ENCODE data around the gene MUCL3. TPM values are rescaled to one million over a fixed set of nuclear protein-coding genes. Genes with fewer than 3 reads are reported as not detected.
A peak's percentile ranks its signal among the peaks of the same experiment; 100 is the strongest.
"Not testable (repeated sequence)": the region's sequence is repeated elsewhere in the genome, so short reads cannot be mapped to it uniquely, and the experiment has no call there.

Gene MUCL3, protein sequence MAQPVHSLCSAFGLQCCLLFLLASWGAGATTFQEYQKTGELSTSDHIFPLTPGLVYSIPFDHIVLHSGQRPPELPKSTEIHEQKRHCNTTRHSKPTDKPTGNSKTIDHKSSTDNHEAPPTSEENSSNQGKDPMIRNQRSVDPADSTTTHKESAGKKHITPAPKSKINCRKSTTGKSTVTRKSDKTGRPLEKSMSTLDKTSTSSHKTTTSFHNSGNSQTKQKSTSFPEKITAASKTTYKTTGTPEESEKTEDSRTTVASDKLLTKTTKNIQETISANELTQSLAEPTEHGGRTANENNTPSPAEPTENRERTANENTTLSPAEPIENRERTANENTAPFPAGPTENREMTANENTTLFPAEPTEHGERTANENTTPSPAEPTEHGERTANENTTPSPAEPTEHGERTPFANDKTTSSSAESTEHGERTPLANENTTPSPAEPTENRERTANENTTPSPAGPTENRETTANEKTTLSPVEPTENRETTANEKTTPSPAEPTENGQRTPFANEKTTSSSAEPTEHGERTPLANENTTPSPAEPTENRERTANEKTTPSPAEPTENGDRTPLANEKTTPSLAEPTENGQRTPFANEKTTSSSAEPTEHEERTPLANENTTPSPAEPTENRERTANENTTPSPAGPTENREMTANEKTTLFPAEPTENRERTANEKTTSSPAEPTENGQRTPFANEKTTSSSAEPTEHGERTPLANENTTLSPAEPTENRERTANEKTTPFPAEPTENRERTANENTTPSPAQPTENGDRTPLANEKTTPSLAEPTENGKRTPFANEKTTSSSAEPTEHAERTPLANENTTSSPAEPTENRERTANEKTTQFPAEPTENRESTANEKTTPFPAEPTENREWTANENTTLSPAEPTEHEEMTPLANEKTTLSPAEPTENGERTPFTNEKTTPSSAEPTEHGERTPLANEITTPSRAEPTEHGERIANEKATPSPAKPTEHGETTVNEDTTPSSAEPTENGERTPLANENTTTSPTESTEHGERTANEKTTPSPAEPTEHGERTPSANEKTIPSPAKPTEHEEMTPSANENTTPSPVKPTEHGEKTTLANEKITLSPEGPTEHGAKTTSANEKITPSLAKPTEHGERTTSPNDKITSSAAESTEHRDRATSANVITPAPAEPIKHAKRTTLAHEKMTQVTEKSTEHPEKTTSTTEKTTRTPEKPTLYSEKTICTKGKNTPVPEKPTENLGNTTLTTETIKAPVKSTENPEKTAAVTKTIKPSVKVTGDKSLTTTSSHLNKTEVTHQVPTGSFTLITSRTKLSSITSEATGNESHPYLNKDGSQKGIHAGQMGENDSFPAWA (N-terminal part only)
- total RNA-seq (2014; rRNA removed; shearing (Covaris generic)), result not detected in 2 replicates

- DNase-seq (ENCODE audit: low read depth), result no peak
Observed at GRCh38 chr6:30940361-30940986, at the start of gene MUCL3. Gene MUCL3 (plus strand): TSS chr6:30940973. CDS start chr6:30941000, 27 bp downstream.

DNA sequence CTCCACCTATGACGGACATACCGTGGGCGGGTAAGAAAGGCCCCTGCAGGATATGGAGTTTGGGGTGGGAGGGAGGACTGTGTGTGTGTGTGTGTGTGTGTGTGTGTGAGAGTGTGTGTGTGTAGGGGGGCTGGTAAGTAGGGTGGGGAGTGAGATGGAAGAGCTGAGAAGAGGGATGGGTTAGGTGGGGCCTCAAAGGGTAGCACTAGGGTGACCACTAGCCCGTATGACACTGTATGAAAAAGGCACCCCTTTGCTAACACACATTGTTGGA is 49.4 kb upstream of the MUCL3 start:
- DNase-seq (ENCODE audit: low read depth), result no peak

DNA sequence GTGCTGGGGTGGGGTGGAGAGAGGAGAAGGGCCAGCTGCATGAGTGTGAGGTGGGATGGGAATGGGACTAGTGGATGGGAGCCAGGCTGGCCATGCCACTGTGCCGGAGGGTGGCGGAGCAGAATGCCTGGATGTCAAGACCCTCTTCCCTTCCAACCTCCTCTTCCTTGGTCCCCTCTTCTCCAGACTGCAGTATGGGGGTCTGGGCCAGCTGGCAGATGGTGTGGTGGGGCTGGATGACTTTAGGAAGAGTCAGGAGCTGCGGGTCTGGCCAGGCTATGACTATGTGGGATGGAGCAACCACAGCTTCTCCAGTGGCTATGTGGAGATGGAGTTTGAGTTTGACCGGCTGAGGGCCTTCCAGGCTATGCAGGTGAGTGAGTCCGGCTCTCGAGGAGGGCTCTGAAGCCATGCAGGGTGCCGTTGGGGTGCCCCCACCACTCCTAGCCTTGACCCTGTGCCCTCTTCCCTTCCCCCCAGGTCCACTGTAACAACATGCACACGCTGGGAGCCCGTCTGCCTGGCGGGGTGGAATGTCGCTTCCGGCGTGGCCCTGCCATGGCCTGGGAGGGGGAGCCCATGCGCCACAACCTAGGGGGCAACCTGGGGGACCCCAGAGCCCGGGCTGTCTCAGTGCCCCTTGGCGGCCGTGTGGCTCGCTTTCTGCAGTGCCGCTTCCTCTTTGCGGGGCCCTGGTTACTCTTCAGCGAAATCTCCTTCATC is 48.8 kb upstream of the MUCL3 start:
- DNase-seq (ENCODE audit: low read depth), result no peak

DNA sequence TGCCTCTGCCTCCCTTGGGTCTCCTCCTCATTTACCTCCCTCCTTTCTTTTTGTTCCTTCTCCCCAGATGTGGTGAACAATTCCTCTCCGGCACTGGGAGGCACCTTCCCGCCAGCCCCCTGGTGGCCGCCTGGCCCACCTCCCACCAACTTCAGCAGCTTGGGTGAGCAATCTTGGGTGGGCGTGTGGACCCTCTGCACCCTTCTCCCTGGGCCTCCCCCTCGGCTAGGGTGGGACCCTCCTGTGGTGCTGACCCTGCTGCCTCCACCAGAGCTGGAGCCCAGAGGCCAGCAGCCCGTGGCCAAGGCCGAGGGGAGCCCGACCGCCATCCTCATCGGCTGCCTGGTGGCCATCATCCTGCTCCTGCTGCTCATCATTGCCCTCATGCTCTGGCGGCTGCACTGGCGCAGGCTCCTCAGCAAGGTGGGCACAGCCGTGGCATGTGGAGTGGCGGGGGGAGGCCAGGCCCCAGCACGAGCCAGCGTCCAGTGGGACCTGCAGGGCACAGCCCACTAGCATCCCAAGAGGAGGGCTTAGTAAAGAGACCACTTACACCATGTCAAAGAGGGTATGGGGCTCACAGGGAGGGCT is 47.7 kb upstream of the MUCL3 start:
- DNase-seq (ENCODE audit: low read depth), result no peak

- DNase-seq (ENCODE audit: low read depth), result no peak
Observed at GRCh38 chr6:30893666-30894065, 47.1 kb upstream of the MUCL3 start.

GRCh38 chr6:30894381-30894780 is 46.4 kb upstream of the MUCL3 start:
- no peak for DNase-seq (ENCODE audit: low read depth)

DNA sequence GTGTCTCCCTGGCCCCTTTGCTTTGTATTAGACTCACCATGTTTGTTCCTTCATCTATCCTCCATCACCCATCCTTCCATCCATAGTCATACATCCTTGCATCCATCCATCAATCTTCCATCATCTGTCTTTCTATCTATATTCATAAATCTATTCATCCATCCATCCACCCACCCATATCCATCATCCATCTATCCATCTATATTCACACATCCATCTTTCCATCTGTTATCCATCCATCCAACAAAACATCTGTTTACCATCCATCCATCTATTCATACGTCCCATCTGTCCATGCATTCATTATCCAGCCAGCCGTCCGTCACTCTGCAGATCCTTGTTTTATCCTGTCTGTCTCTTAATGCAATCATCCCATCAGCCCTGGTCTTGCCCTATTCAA is 45.8 kb upstream of the MUCL3 start:
- DNase-seq (ENCODE audit: low read depth), result no peak

- no peak for DNase-seq (ENCODE audit: low read depth)
Observed at GRCh38 chr6:30895343-30895742, 45.4 kb upstream of the MUCL3 start.

DNA sequence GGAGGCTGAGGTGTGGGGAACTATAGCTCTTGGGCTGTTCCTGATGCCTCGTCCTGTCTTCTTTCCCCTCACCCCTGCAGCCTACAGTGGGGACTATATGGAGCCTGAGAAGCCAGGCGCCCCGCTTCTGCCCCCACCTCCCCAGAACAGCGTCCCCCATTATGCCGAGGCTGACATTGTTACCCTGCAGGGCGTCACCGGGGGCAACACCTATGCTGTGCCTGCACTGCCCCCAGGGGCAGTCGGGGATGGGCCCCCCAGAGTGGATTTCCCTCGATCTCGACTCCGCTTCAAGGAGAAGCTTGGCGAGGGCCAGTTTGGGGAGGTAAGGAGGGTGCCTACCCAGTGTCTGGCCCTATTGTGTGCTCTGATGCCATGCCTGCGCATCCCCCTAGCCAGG is 44.2 kb upstream of the MUCL3 start:
- DNase-seq (ENCODE audit: low read depth), result no peak

DNA sequence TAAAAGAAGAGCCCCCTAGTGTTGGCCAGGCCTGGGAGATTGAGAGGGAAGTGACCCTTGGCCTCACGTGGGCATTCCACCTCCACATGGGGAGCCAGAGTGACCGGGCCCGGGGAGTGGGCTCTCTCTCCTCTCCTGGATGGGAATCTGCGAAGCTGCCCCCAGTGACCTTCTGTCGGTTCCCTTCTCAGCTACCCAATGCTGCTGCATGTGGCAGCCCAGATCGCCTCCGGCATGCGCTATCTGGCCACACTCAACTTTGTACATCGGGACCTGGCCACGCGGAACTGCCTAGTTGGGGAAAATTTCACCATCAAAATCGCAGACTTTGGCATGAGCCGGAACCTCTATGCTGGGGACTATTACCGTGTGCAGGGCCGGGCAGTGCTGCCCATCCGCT is 42.9 kb upstream of the MUCL3 start:
- no peak for DNase-seq (ENCODE audit: low read depth)

DNA sequence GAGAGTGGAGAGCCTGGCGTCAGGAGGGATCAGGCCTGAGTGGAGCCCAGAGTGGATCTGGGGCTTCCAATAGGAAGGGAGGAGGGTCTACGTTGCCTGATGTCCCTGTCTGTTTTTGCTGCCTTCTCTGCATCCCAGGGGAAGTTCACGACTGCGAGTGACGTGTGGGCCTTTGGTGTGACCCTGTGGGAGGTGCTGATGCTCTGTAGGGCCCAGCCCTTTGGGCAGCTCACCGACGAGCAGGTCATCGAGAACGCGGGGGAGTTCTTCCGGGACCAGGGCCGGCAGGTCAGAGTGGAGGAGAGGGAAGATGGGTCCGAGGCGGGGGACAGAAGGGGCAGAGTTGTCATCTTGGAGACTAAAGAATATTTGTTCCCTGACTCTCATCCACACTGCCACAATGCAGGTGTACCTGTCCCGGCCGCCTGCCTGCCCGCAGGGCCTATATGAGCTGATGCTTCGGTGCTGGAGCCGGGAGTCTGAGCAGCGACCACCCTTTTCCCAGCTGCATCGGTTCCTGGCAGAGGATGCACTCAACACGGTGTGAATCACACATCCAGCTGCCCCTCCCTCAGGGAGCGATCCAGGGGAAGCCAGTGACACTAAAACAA is 41.9 kb upstream of the MUCL3 start:
- no peak for DNase-seq (ENCODE audit: low read depth)

DNA sequence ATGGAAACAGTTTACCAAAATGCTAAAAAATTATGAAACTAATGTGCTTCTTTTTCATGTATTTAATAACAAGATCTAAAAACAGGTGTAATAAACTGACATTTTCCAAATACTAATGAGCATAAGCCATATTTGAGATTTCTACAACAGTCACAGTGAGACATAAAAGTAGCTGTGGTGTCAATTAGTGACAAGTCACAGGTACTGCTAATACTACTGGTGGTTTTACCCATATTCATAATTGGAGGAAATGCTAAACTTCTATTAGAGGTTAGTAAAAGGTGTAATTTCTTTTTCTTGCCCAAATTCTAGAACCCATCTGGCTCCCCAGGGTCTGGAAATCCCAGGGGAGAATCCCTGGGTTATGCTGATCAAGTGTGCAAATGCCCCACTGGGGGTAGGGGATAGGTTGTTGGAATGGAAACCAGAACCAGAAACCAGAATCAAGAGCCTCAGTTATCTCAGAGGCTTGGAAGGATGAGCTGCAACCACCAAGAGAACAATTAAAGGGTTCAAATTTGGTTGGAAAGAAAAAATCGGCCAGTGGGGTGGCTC is 39.8 kb upstream of the MUCL3 start:
- no peak for DNase-seq (ENCODE audit: low read depth)

DNA sequence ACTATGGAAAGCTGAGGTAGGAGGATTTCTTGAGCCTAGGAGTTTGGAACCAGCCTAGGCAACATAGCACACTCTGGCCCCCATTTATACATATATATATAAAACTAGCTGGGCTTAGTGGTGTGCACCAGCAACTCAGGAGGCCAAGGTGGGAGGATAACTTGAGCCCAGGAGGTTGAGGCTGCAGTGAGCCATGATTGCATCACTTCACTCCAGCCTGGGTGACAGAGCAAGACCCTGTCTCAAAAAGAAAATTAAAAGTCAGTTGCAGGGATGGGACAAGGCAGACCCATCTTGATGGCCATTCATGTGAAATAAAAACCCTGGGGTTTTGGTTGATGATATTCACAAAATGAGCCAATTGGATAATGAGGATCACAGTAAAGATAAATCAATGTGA is 39.3 kb upstream of the MUCL3 start:
- DNase-seq (ENCODE audit: low read depth), result no peak

DNA sequence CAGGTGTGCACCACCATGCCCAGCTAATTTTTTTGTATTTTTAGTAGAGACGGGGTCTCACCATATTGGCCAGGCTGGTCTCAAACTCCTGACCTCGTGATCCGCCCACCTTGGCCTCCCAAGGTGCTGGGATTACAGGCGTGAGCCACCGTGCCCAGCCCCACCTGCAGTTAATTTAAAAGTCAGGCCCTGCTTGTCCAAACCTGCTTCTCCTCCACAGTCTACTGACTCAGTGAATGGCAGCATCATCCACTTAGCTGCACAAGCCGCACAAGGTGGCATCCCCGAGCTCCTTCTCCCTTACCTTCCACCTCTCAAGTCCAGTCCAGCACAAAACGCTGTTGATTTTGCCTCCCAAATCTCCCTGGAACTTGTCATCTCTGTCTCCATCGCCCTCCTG is 38.6 kb upstream of the MUCL3 start:
- DNase-seq (ENCODE audit: low read depth), result not testable (repeated sequence)

DNA sequence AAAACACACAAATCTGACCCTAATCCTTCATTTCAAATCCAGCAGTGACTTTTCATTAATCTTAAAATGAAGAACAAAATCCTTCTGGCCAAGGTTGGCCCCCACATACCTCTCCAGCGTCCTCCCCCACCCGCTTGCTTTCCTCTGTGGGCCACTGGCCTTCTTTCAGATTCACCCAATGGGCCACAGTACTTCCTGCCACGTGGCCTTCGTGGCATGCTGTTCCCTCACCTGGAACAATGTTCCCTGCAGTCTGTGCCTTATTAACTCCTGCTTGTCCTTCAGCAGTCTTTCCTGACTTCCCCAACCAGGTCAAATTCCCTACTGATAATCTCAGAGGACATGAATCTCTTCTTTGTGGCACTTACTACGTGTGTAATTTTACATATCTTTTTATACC is 38.1 kb upstream of the MUCL3 start:
- no peak for DNase-seq (ENCODE audit: low read depth)

DNA sequence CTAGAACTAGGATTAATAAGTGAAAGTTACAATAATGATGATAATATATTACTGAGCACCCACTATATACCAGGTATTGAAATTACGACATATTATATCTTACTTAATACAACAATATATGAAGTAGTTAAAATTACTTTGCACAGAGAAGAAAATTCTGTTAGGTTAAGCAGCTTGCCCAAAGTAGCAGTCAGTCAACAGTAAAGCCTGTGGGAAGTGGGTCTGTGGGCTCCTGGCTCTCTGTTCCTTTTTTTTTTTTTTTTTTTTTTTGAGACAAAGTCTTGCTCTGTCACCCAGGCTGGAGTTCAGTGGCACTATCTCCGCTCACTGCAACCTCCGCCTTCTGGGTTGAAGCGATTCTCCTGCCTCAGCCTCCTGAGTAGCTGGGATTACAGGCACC is 37.5 kb upstream of the MUCL3 start:
- no peak for DNase-seq (ENCODE audit: low read depth)

GRCh38 chr6:30907290-30907757 is 33.4 kb upstream of the MUCL3 start:
- not testable (repeated sequence) for DNase-seq (ENCODE audit: low read depth)

- DNase-seq (ENCODE audit: low read depth), result peak; percentile 100
Observed at GRCh38 chr6:30907758-30908591, 32.8 kb upstream of the MUCL3 start, which contains the start of gene GTF2H4. Gene GTF2H4 (plus strand): TSS chr6:30908207.

DNA sequence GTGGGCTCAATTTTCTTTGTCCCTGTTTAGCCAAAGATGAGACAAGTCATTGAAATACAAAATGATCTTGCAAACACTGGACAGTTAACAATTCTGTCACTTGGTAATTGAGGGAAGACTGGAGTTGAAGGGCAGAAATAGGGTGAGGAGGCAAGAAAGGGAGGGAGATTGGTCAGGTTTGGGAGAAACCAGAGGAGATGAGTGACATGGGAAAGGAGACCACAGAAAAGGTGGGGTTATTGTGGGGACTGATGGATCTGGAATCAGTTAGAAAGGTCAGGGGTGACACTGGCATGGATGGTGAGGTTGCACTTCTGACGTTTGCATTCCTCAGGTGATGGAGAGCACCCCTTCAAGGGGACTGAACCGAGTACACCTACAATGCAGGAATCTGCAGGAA is 32.1 kb upstream of the MUCL3 start:
- DNase-seq (ENCODE audit: low read depth), result no peak
